Mucosa of gallbladder (tissue), 1 donor: ENCODE data around the gene IRS1. TPM values are rescaled to one million over a fixed set of nuclear protein-coding genes. Genes with fewer than 3 reads are reported as not detected.

Experiments
- DNase-seq: peaks from one replicate; pipeline ENCODE4 v3.0.0-alpha.2; 2020; ENCODE audit warnings: low spot score
- total RNA-seq: library from RNA; stranded (reverse); gene quantifications from one replicate; pipeline ENCODE4 v1.2.1, GENCODE V29; 2021
- donor health status: DM: no; HTN: no; CAD: no.

The IRS1 gene
- total RNA-seq, 1 donor from 2014 or later, result 35.9 TPM

- DNase-seq, result no peak
These were observed 73.1 kb downstream of the IRS1 start for GRCh38 chr2:226726546-226726945.

GRCh38 chr2:226725126-226725860 is 74.3 kb downstream of the IRS1 start:
- DNase-seq, result no peak

- no peak for DNase-seq
These were observed 78.1 kb downstream of the IRS1 start for GRCh38 chr2:226721541-226721940.

GRCh38 chr2:226720948-226721347 is 78.7 kb downstream of the IRS1 start:
- no peak for DNase-seq

- DNase-seq, result no peak
These were observed 81.9 kb downstream of the IRS1 start for GRCh38 chr2:226717719-226718118.

GRCh38 chr2:226716126-226716525 is 83.5 kb downstream of the IRS1 start:
- no peak for DNase-seq

- DNase-seq, result no peak
These were observed 84.2 kb downstream of the IRS1 start for GRCh38 chr2:226715347-226715990.

GRCh38 chr2:226712941-226713340 is 86.7 kb downstream of the IRS1 start:
- no peak for DNase-seq

GRCh38 chr2:226711606-226712296 is 87.9 kb downstream of the IRS1 start:
- DNase-seq, result no peak

- DNase-seq, result no peak
These were observed 92.1 kb downstream of the IRS1 start for GRCh38 chr2:226707499-226707898.

GRCh38 chr2:226705965-226706364 is 93.7 kb downstream of the IRS1 start:
- no peak for DNase-seq

GRCh38 chr2:226705133-226705886 is 94.3 kb downstream of the IRS1 start:
- DNase-seq, result no peak

GRCh38 chr2:226703514-226703913 is 96.1 kb downstream of the IRS1 start:
- no peak for DNase-seq

- DNase-seq, result no peak
These were observed 97.2 kb downstream of the IRS1 start for GRCh38 chr2:226702376-226702775.

- no peak for DNase-seq
These were observed 98.6 kb downstream of the IRS1 start for GRCh38 chr2:226701052-226701451.

- peak; percentile 45 for DNase-seq
These were observed 100.3 kb downstream of the IRS1 start for GRCh38 chr2:226699321-226699720.

GRCh38 chr2:226698671-226699070 is 100.9 kb downstream of the IRS1 start:
- no peak for DNase-seq

- DNase-seq, result no peak
These were observed 104.9 kb downstream of the IRS1 start for GRCh38 chr2:226694586-226695284.

GRCh38 chr2:226694149-226694548 is 105.5 kb downstream of the IRS1 start:
- DNase-seq, result no peak

GRCh38 chr2:226693521-226693920 is 106.1 kb downstream of the IRS1 start:
- no peak for DNase-seq

GRCh38 chr2:226692521-226693126 is 107.0 kb downstream of the IRS1 start:
- no peak for DNase-seq
